Fibroblast of mammary gland (primary cell): ENCODE data around the gene CEP170.

Source experiments
- DNase-seq: peaks from one replicate; pipeline ENCODE4 v3.0.0-alpha.2; 2010; ENCODE audit warnings: low read depth
- H3K4me3 ChIP-seq: 2 replicates; pipeline ENCODE4 v1.5.1; 2011; ENCODE audit warnings: low read depth, mild to moderate bottlenecking, low read length, moderate library complexity; ENCODE audit not compliant: control insufficient read depth
- TF ChIP-seq, protein P1 (sequence below): conservative IDR thresholded peaks from 2 replicates; pipeline ENCODE4 v1.5.1; 2011; ENCODE audit warnings: low read depth, low read length, inconsistent platforms; ENCODE audit not compliant: control insufficient read depth, insufficient read depth

Gene CEP170

DNA sequence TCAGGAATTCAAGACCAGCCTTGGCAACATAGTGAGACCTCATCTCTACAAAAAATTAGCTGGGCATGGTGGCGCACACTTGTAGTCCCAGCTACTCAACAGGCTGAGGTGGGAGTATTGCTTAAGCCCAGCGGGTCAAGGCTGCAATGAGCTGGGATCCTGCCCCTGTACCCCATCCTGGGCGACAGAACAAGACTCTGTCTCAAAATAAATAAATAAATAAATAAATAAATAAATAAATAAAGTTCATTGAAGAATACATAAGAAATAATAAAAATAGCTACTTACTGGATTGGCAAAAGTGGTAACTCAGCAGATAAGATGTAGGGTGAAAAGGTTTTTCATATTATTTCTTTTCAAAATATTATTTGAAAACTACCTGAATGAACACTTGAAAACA is 5.9 kb downstream of the CEP170 start:
- TF ChIP-seq, protein P1, sequence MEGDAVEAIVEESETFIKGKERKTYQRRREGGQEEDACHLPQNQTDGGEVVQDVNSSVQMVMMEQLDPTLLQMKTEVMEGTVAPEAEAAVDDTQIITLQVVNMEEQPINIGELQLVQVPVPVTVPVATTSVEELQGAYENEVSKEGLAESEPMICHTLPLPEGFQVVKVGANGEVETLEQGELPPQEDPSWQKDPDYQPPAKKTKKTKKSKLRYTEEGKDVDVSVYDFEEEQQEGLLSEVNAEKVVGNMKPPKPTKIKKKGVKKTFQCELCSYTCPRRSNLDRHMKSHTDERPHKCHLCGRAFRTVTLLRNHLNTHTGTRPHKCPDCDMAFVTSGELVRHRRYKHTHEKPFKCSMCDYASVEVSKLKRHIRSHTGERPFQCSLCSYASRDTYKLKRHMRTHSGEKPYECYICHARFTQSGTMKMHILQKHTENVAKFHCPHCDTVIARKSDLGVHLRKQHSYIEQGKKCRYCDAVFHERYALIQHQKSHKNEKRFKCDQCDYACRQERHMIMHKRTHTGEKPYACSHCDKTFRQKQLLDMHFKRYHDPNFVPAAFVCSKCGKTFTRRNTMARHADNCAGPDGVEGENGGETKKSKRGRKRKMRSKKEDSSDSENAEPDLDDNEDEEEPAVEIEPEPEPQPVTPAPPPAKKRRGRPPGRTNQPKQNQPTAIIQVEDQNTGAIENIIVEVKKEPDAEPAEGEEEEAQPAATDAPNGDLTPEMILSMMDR = no peak
- DNase-seq = no peak
- H3K4me3 ChIP-seq = no peak overlapping the region

DNA sequence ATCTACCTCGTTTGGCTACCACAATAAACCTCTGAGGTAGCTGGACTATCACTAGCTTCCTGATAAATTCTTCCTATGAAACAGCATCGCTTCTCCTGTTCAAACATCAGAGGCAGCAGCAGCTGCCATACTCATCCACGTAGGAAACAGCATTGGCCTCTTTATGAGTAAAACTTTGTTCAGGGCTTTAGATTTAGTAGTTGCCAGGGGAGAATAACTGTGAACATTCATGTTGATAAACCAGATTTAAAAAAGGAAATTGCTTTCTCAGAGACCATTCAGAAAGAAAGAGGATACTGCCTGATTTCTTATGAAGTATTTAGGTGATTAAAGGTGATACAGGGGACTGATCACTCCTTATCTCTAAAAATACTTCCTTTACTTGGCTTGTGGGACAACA is 7.2 kb downstream of the CEP170 start:
- DNase-seq = peak; percentile 32
- TF ChIP-seq, protein P1 = no peak
- no peak overlapping the region for H3K4me3 ChIP-seq

GRCh38 chr1:243246916-243247315 is 8.2 kb downstream of the CEP170 start:
- DNase-seq = peak; percentile 76
- TF ChIP-seq, protein P1 = no peak
- H3K4me3 ChIP-seq = no peak overlapping the region

DNA sequence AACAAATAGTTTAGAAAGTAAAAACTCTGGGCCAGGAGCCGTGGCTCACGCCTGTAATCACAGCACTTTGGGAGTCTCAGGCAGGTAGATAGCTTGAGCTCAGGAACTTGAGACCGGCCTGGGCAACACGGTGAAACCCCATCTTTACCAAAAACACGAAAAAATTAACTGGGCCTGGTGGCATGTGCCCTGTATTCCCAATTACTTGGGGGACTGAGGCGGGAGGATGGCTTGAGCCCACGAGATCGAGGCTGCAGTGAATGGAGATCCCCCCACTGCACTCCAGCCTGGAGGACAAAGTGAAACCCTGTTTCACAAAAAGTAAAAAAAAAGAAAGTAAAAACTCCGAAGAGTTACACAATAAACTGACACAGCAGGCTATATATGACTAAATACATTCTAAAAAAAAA is 10.6 kb downstream of the CEP170 start:
- TF ChIP-seq, protein P1 = no peak
- H3K4me3 ChIP-seq = no peak overlapping the region
- DNase-seq = no peak

GRCh38 chr1:243236604-243237252 is 18.4 kb downstream of the CEP170 start:
- TF ChIP-seq, protein P1 = no peak
- peak; percentile 39 for DNase-seq
- no peak overlapping the region for H3K4me3 ChIP-seq

DNA sequence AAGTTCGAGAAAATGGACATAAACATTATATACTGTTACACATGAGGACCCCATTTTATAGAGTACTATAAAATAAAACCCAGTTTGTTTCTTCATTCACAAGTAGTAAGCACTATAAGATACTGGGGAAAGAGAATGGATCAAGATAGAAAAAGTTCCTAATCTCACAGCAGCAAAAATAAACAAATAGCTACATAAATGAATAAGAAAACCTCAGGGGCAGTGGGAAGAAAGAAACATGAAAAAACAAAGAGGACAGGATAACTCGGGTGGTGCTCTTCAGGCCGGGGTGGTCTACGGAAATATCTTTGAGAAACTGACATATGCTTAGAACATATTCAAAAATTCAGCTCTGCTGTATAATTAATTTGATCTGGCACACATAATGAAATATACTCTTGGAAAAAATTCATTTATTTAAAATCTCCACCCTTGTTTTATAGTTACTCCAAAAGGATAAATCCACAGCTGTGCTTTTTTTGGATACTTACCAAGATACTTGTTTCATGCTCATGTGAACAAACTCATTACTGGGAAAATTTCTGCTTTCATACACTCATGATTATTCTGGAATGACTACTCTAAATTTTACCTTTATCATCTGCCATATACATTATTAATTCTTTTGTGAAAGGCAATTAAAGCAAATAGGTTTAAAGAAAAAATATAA is 20.0 kb downstream of the CEP170 start:
- TF ChIP-seq, protein P1 = no peak
- DNase-seq = peak; percentile 74
- no peak overlapping the region for H3K4me3 ChIP-seq
